Cardiac muscle cell (in vitro differentiated cells and primary cell): Measurements from ENCODE around the gene SLC43A1. TPM values are rescaled to one million over a fixed set of nuclear protein-coding genes. Genes with fewer than 3 reads are reported as not detected.
A peak's percentile ranks its signal among the peaks of the same experiment; 100 is the strongest.

Experiments used
- DNase-seq, 2 donors: peaks; one replicate each; pipeline versions ENCODE4 v3.0.0 to v3.0.0-alpha.2; 2010 to 2017; ENCODE audit warnings: low read depth in 1 of 2, low spot score in 1 of 2
- H3K27ac ChIP-seq: fragments of 200-600 bp; sonication (generic); 2 replicates; pipeline ENCODE4 v1.5.1; 2016
- H3K27me3 ChIP-seq: fragments of 200-600 bp; sonication (generic); 2 replicates; pipeline ENCODE4 v1.6.0; 2016; ENCODE audit warnings: control low read depth
- H3K36me3 ChIP-seq: fragments of 200-600 bp; sonication (generic); 2 replicates; pipeline ENCODE4 v1.5.1; 2016; ENCODE audit warnings: control low read depth
- H3K4me1 ChIP-seq: fragments of 200-600 bp; sonication (generic); 2 replicates; pipeline ENCODE4 v1.8.1; 2017; ENCODE audit warnings: low read depth, mild to moderate bottlenecking, mixed run types
- H3K4me3 ChIP-seq: fragments of 200-600 bp; sonication (generic); 2 replicates; pipeline ENCODE4 v1.5.1; 2016; ENCODE audit warnings: mild to moderate bottlenecking
- H3K9me3 ChIP-seq: fragments of 200-600 bp; sonication (generic); 2 replicates; pipeline ENCODE4 v1.5.1; 2017; ENCODE audit warnings: low read depth, mild to moderate bottlenecking, control low read depth
- polyA plus RNA-seq: library from polyadenylated mRNA; unstranded; fragments of >200 nt; fragmentation: Nextera tagmentation; extraction: Ambion mirVana; gene quantifications from 2 replicates; pipeline ENCODE4 v1.2.1, GENCODE V29; 2016
- total RNA-seq: library from RNA; depleted of rRNA; stranded (reverse); fragments of >200 nt; gene quantifications from 2 replicates; pipeline ENCODE4 v1.2.3, GENCODE V29; 2016
- TF ChIP-seq, protein P1 (sequence below): IDR thresholded peaks from 2 replicates; pipeline ENCODE4 v1.5.1; 2012; ENCODE audit warnings: low read depth, mild to moderate bottlenecking, low read length

The SLC43A1 gene
- total and polyA plus RNA-seq, 2 experiments from 2014 or later: 11.2 to 24.6 TPM

DNA sequence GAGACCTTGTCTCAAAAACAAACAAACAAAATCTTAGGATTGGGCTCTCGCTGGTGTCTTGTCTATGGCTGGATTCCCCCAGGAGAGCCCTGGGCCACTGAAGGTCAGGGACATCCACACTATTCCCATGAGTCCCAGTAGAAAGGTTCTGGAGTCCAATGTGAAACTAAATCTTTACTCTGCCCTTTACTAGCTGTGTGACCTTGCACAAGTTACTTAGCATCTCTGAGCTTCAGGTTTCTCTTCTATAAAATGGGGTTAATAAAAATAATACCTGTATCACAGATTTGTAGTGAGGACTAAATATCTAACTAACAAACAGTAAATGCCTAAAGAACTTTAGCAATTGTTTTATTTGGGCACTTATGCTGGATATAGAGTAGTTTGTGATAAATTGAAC lies 9.0 kb downstream of the SLC43A1 start:
- TF ChIP-seq, protein P1, sequence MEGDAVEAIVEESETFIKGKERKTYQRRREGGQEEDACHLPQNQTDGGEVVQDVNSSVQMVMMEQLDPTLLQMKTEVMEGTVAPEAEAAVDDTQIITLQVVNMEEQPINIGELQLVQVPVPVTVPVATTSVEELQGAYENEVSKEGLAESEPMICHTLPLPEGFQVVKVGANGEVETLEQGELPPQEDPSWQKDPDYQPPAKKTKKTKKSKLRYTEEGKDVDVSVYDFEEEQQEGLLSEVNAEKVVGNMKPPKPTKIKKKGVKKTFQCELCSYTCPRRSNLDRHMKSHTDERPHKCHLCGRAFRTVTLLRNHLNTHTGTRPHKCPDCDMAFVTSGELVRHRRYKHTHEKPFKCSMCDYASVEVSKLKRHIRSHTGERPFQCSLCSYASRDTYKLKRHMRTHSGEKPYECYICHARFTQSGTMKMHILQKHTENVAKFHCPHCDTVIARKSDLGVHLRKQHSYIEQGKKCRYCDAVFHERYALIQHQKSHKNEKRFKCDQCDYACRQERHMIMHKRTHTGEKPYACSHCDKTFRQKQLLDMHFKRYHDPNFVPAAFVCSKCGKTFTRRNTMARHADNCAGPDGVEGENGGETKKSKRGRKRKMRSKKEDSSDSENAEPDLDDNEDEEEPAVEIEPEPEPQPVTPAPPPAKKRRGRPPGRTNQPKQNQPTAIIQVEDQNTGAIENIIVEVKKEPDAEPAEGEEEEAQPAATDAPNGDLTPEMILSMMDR: no peak
- Histone ChIP-seq H3K9me3 (no peaks in the 10 kb centered on the region), H3K27ac (no peak overlapping the region), H3K4me1 (peaks cover 6% of the 10 kb centered on the region), H3K36me3 (no peaks in the 10 kb centered on the region), H3K27me3 (no peaks in the 10 kb centered on the region), H3K4me3 (no peak overlapping the region)
- DNase-seq: no peak

DNA sequence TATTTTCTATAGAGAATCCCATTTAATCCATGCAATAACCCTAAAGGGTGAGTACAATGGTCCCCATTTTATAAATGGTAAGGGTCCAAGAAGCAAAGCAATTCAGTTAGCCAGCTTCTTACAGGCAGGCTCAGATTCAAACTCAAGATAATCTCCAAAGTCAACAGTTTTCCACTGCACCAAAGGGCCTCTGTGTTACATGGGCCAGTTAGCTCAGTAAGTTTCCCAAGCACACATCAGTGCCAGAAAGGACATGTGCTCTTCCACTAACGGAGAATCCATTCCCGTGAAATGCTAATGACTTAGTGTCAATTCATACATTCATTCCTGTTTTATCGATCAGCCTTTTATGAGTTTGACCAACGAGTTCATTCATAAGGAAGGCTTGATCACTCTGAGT lies 11.0 kb downstream of the SLC43A1 start:
- TF ChIP-seq, protein P1: no peak
- Histone ChIP-seq H3K9me3 (no peaks in the 10 kb centered on the region), H3K27ac (no peak overlapping the region), H3K4me3 (no peak overlapping the region), H3K36me3 (no peaks in the 10 kb centered on the region), H3K4me1 (peaks cover 18% of the 10 kb centered on the region), H3K27me3 (no peaks in the 10 kb centered on the region)
- DNase-seq: no peak

DNA sequence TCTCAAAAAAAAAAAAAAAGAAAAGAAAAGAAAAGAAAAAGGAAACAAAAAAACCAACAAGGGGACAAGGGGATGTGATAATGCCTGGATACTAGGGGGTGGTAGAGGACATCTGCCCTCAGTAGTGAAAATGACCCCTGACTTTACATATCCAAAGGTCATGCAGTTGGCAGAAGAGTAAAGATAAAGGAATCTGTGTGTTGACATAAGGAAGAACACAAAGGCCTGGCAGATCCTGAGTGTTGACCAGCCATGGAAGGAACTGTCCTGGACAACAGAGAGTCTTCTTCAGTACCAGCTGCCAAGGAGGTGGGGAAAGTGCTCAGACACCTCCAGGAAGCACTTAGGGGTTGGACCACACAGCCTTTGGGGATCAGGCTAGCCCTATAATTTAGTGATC lies 12.6 kb downstream of the SLC43A1 start:
- TF ChIP-seq, protein P1: no peak
- H3K9me3 ChIP-seq: no peaks in the 10 kb centered on the region
- H3K4me1 ChIP-seq: peaks cover 18% of the 10 kb centered on the region
- no peaks in the 10 kb centered on the region for H3K36me3 ChIP-seq
- H3K27me3 ChIP-seq: no peaks in the 10 kb centered on the region
- no peak overlapping the region for H3K27ac ChIP-seq
- no peak for DNase-seq
- H3K4me3 ChIP-seq: no peak overlapping the region

DNA sequence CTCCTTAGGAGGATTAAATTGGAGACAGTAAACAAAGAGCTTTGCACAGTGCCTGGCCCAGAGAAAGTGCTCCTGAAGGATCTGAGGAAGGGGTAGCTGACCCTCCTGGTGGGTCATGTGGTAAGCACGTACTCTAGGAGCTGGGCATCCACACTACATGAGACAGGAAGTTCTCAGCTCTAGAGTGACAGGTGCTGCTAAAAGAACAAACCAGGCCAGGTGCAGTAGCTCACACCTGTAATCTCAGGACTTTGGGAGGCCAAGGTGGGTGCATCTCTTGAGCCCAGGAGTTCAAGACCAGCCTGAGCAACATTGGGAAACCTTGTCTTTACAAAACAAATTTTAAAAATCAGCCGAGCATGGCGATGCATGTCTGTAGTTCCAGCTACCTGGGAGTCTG lies 13.1 kb downstream of the SLC43A1 start:
- no peak for DNase-seq
- no peaks in the 10 kb centered on the region for H3K27me3 ChIP-seq
- H3K4me1 ChIP-seq: peaks cover 18% of the 10 kb centered on the region
- H3K36me3 ChIP-seq: no peaks in the 10 kb centered on the region
- peak overlapping the region; percentile 75 for H3K27ac ChIP-seq
- H3K9me3 ChIP-seq: no peaks in the 10 kb centered on the region
- H3K4me3 ChIP-seq: no peak overlapping the region
- TF ChIP-seq, protein P1: no peak

DNA sequence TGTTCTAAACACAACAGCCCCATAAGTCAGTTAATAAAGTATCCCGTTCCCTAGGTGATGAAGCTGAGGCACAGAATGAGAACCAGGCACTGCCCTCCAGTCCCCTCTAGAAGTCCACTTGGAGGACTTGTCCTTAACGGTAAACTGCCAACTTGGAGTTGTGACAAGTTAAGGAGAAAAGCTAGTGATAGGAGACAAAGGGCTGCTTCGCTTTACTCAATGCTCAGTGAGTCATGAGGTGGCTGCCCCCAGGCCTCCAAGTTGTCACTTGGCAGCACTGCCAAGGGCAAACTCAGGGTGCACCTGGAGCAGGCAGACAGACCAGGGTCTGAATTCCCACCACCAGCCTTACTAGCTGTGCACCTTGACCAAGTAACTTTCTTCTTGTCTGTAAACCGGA lies 13.5 kb downstream of the SLC43A1 start:
- no peaks in the 10 kb centered on the region for H3K27me3 ChIP-seq
- H3K4me3 ChIP-seq: no peak overlapping the region
- TF ChIP-seq, protein P1: no peak
- H3K27ac ChIP-seq: peak overlapping the region; percentile 75
- H3K4me1 ChIP-seq: peaks cover 18% of the 10 kb centered on the region
- no peaks in the 10 kb centered on the region for H3K9me3 ChIP-seq
- H3K36me3 ChIP-seq: no peaks in the 10 kb centered on the region
- peak in 1 of 2 donors; percentile 11 for DNase-seq

DNA sequence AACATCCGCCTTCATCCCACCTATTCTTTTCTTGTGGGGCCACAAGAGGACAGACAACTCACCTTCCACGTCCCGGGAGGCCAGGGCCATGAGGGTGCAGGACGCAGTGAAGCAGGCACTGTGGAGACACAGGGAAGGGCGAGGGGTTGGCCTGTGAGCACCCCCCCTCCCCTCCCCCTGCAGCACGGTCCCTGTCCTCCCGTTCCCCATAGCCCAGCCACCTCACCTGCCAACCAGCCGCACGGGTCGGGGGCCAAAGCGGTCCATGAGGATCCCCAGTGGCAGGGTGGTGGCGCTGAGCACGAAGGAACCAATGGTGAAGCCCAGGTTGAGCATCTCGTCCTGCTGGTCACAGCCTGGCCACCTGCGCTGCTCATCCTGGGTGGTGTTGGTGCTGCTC lies 14.6 kb downstream of the SLC43A1 start:
- Histone ChIP-seq H3K9me3 (no peaks in the 10 kb centered on the region), H3K27me3 (no peaks in the 10 kb centered on the region), H3K27ac (no peak overlapping the region), H3K4me3 (no peak overlapping the region), H3K36me3 (no peaks in the 10 kb centered on the region), H3K4me1 (peaks cover 18% of the 10 kb centered on the region)
- TF ChIP-seq, protein P1: no peak
- DNase-seq: no peak
